ENCODE data around the gene THAP9. TPM values are rescaled to one million over a fixed set of nuclear protein-coding genes. Genes with fewer than 3 reads are reported as not detected.

Gene THAP9
- total RNA-seq, 2 experiments from 2014 or later: 4.0 to 4.7 TPM

DNA sequence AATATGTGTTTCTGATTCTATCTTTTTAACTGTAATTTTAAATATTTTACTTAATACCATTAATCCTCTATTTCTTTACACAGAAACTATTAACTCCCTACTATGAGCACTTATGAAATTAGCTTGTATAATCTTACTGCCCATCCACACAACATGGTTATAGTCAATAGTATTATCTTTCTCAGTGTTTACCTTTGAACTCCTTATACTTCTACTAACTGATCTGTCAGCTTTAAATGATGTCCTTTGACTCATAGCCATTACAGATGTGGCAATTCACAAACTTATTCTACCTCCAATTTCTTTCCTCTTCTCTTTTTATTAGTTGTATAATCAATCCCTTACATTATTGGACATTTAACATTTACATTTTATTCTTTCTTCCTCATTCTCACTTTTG lies 15.1 kb upstream of the THAP9 start:
- POLR2A ChIA-PET: interaction anchor here (0.5 to 0.7 kb wide), 2 partner anchors 11 to 19 kb away, joined by 3 read pairs; no protein-coding TSS in a partner anchor

DNA sequence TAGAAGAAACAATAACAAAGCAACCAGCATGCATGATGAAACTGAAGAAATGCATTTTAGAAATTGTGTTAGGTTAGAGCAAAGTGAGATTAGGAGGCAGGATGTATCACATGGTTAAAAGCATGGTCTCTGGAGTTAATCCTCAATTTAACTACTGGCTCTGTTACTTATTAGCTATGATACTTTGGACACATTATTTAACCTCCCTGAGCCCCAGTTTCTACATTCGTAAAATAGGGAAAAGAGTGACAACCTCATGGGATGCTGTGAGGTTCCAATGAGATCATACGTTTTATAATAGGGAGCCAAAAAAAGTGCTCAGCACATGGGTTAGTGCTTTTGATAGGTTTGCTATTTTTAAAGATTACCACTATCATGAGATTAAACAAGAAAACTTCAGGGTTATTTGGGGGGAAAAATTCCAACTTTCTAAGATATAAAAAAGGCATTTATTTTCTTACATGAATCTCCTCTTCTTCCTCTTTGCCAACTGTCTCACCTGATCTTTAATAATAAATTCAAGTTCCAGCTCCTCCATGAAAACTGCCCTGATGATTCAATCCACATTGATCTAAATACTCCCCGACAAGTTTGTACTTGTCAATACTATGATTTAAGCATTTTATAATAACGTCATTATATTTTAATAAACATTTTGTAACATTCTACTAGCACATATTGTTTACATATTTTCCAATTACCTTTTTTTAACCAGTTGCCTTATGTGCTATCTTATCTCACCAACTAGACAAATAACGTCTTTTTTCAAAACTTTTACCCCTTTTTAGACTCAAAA lies 14.2 kb upstream of the THAP9 start:
- ATAC-seq (ENCODE audit: low read depth) (no peak), DNase-seq (no peak)
- Mint-ChIP-seq H3K9me3 (peaks cover 1% of the 10 kb centered on the region), H3K36me3 (peaks cover 8% of the 10 kb centered on the region), H3K27me3 (no peaks in the 10 kb centered on the region), H3K4me3 (no peak overlapping the region), H3K27ac (no peak overlapping the region), H3K4me1 (peaks cover 23% of the 10 kb centered on the region)
- POLR2A ChIA-PET: interaction anchor here (0.9 kb wide), 1 partner anchor 14 kb away, joined by 3 read pairs; no protein-coding TSS in a partner anchor

More for the DNA sequence above, 15.1 kb upstream of the THAP9 start:
- H3K4me3 Mint-ChIP-seq: no peak overlapping the region
- H3K27me3 Mint-ChIP-seq: no peaks in the 10 kb centered on the region
- peaks cover 24% of the 10 kb centered on the region for H3K4me1 Mint-ChIP-seq
- H3K27ac Mint-ChIP-seq: no peak overlapping the region
- ATAC-seq (ENCODE audit: low read depth): no peak
- DNase-seq: no peak
- H3K9me3 Mint-ChIP-seq: peaks cover 1% of the 10 kb centered on the region
- peaks cover 11% of the 10 kb centered on the region for H3K36me3 Mint-ChIP-seq

DNA sequence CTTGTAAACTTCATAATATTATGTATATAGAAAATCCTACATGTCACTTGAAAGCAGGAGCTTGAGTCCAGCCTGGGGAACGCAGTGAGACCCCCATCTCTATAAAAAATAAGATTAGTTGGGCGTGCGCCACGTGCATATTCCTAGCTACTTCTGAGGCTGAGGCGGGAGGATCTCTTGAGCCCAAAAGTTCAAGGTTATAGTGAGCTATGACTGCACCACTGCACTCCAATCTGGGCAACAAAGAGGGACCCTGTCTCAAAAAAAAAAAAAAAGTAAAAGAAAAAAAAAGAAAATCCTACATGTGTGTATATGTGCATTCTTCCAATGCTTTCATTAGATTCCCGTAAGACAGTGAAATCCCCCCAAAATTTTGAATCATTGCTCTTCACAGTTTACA lies 11.2 kb upstream of the THAP9 start:
- peak overlapping the region; percentile 95 for H3K4me3 Mint-ChIP-seq
- H3K4me1 Mint-ChIP-seq: peaks cover 27% of the 10 kb centered on the region
- peak overlapping the region; percentile 46 for H3K27ac Mint-ChIP-seq
- ATAC-seq (ENCODE audit: low read depth) (no peak), DNase-seq (no peak)
- POLR2A ChIA-PET: interaction anchor here (0.7 to 3.5 kb wide), 6 partner anchors 10 to 467 kb away, joined by 4 to 25 read pairs (median 6); partner anchors contain the start of gene THAP9
- H3K27me3 Mint-ChIP-seq: no peaks in the 10 kb centered on the region
- H3K9me3 Mint-ChIP-seq: peaks cover 1% of the 10 kb centered on the region
- peaks cover 9% of the 10 kb centered on the region for H3K36me3 Mint-ChIP-seq

DNA sequence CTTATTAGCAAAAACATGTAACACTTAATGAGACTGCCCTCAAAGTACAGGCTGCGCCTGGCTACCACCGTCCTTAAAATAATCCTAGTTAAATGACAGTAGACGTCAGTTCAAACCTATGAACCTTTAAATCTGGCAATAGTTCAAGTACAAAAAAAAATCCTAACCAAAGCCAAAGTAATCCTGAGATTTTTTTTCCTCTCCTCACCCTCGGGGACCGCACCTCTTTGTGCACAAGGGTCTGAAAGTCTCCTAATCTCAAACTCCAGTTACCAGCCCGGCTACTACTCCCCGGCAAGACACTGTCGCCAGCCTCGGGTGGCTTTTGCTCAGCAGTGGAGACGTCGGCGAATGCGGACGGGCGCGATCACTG lies 10.0 kb upstream of the THAP9 start:
- H3K27ac Mint-ChIP-seq: peak overlapping the region; percentile 97
- peak overlapping the region; percentile 95 for H3K4me3 Mint-ChIP-seq
- ATAC-seq (ENCODE audit: low read depth) (no peak), DNase-seq (no peak)
- no peaks in the 10 kb centered on the region for H3K27me3 Mint-ChIP-seq
- POLR2A ChIA-PET: interaction anchor here (1.2 to 3.5 kb wide), 2 partner anchors 10 to 11 kb away, joined by 5 to 25 read pairs; partner anchors contain the start of gene THAP9
- H3K9me3 Mint-ChIP-seq: no peaks in the 10 kb centered on the region
- peaks cover 14% of the 10 kb centered on the region for H3K36me3 Mint-ChIP-seq
- H3K4me1 Mint-ChIP-seq: peaks cover 29% of the 10 kb centered on the region

DNA sequence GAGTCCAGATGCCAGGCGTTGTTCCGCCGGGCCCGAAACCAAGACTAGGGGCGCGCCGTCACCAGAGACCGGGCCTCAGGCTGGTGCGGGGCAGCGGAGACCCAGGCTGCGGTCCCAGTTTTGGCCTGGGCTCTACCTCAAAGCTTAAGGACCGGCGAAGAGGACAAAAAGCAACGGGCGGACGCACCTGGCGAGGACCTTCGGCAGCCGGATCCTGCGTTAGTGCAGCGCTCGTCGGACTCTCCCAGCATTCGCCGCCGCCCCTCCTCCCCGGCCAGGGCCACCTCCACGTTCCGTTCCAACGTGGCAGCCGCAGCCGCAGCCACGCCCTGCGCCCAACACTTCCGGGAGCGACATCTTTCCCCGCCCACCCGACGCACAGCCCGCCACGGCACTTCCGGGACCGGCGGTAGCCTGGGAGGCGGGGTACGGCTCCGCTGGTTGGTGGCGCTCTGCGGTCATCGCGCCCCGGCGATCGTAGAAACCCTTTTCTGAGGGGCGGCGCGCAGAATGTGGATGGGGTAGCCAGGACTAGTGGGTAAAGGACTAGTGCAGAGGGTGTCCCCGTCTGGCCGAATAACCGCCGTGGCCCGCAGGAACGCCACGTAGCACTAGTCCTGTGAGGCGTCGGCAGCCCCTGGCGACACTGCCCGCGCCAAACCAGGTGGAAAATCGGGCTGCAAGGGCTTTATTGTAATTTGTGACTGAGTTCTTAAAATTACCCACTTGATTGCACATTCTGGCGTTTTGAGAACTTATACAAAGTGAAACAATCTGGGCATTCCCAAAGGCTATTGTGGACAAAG lies 9.4 kb upstream of the THAP9 start, which contains the start of gene SEC31A:
Gene SEC31A, minus strand, starts transcription at position 253 of the 806 bp plus-strand sequence. CDS start 9,217 bp downstream, outside the sequence.
- H3K9me3 Mint-ChIP-seq: no peaks in the 10 kb centered on the region
- ATAC-seq (ENCODE audit: low read depth) (peak; percentile 93), DNase-seq (peak; percentile 98)
- peak within 1 kb of the TSS; percentile 97 for H3K27ac Mint-ChIP-seq
- peak within 1 kb of the TSS; percentile 95 for H3K4me3 Mint-ChIP-seq
- no peaks in the 10 kb centered on the region for H3K27me3 Mint-ChIP-seq
- H3K4me1 Mint-ChIP-seq: peaks cover 30% of the 10 kb centered on the region
- peaks cover 17% of the 10 kb centered on the region for H3K36me3 Mint-ChIP-seq
- POLR2A ChIA-PET: interaction anchor here (3.5 kb wide), 1 partner anchor 9 kb away, joined by 25 read pairs; the partner anchor contains the start of gene THAP9

DNA sequence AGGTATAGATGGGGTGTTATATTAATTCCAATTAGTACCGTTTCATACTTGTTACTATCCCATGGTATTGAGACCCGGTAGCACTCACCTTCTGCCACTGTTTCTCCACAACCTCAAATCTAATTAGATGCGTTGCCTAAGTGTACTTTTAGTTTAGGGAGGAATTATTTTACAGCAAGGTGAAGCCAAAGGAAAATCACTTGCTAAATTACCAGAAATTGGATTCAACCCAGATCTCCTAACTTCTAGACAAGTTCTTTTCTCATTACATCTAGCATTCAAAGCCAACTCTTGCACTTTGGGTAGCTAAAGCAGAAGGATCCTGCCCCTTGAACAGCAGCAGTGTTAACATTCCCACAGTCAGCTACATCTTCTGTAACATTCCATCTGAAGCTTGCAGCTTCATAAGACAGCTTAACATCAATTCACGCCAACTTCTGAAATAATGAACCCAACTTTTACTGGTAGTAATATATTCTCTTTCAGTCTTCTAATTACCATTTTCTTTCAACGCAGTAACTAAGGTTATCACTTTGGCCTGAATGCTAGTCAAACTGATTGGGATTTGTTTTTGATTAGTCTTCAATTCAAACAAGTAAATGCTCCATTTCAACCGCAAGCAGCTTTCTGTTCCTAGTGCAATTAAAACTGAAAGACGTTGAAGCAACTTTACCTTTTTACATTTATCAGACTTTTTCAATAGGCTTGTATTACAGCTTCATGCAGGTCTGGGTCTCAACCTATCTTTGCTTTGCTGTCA lies 8.6 kb upstream of the THAP9 start:
- H3K27me3 Mint-ChIP-seq: no peaks in the 10 kb centered on the region
- POLR2A ChIA-PET: interaction anchor here (3.5 kb wide), 1 partner anchor 8 kb away, joined by 25 read pairs; the partner anchor contains the start of gene THAP9
- no peaks in the 10 kb centered on the region for H3K9me3 Mint-ChIP-seq
- H3K27ac Mint-ChIP-seq: peak overlapping the region; percentile 97
- H3K4me3 Mint-ChIP-seq: peak overlapping the region; percentile 95
- peaks cover 32% of the 10 kb centered on the region for H3K4me1 Mint-ChIP-seq
- DNase-seq (no peak), ATAC-seq (ENCODE audit: low read depth) (no peak)
- H3K36me3 Mint-ChIP-seq: peaks cover 20% of the 10 kb centered on the region

DNA sequence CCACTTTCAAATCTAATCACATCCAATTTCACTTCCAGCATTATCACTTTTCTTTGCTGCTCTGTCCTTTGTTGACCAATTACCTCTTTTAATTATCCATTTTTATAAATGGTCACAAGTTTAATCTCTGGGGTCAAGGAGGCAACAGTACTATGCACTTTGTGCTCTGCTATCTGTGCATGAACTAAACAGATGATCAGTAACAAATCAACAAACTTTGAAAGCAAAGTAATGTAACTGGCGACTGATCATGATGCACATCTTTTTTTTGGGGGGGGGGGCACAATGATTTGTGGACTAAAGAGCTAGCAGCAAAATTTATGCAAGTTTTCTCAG lies 8.1 kb upstream of the THAP9 start:
- peaks cover 22% of the 10 kb centered on the region for H3K36me3 Mint-ChIP-seq
- no peaks in the 10 kb centered on the region for H3K27me3 Mint-ChIP-seq
- DNase-seq: no peak
- H3K27ac Mint-ChIP-seq: peak overlapping the region; percentile 97
- H3K9me3 Mint-ChIP-seq: no peaks in the 10 kb centered on the region
- POLR2A ChIA-PET: no interaction called here
- peak overlapping the region; percentile 95 for H3K4me3 Mint-ChIP-seq
- ATAC-seq (ENCODE audit: low read depth): no peak
- peaks cover 34% of the 10 kb centered on the region for H3K4me1 Mint-ChIP-seq

DNA sequence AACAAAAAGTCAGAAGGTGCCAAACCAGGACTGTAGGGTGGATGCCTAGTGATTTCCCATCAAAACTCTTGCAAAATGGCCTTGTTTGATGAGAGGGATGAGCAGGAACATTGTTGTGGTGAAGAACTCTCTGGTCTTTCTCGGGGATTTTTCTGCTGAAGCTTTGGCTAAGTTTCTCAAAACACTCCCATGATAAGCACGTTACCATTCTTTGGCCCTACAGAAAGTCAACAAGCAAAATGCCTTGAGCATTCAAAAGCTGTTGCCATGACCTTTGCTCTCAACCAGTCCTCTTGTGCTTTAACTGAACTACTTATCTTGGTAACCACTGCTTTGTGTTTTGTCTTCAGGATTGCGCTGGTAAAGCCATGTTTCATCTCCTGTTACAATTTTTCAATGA lies 6.6 kb upstream of the THAP9 start:
- DNase-seq (no peak), ATAC-seq (ENCODE audit: low read depth) (no peak)
- Mint-ChIP-seq H3K4me1 (peaks cover 40% of the 10 kb centered on the region), H3K27me3 (no peaks in the 10 kb centered on the region), H3K36me3 (peaks cover 25% of the 10 kb centered on the region), H3K4me3 (no peak overlapping the region), H3K9me3 (no peaks in the 10 kb centered on the region), H3K27ac (no peak overlapping the region)
- POLR2A ChIA-PET: no interaction called here

DNA sequence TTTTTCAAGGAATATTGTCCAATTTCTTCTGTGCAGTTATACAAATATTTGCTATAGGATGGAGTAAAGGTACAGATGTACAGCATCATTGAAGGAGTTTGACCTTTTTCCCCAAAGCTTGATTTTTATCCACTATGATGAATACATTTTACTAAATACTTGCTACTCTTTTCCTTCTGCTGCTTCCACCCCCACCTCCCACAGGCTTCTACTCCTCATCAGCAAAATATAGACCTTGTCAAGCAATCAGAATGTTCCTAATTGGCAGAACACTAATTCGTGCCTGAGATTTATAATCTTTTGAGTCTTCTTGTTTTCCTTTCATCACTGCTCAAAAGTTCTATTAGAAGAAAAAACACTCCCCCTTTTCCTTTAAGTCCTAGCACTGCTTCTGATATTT lies 3.8 kb upstream of the THAP9 start:
- POLR2A ChIA-PET: interaction anchor here (0.6 kb wide), 1 partner anchor 31 kb away, joined by 3 read pairs; no protein-coding TSS in a partner anchor

DNA sequence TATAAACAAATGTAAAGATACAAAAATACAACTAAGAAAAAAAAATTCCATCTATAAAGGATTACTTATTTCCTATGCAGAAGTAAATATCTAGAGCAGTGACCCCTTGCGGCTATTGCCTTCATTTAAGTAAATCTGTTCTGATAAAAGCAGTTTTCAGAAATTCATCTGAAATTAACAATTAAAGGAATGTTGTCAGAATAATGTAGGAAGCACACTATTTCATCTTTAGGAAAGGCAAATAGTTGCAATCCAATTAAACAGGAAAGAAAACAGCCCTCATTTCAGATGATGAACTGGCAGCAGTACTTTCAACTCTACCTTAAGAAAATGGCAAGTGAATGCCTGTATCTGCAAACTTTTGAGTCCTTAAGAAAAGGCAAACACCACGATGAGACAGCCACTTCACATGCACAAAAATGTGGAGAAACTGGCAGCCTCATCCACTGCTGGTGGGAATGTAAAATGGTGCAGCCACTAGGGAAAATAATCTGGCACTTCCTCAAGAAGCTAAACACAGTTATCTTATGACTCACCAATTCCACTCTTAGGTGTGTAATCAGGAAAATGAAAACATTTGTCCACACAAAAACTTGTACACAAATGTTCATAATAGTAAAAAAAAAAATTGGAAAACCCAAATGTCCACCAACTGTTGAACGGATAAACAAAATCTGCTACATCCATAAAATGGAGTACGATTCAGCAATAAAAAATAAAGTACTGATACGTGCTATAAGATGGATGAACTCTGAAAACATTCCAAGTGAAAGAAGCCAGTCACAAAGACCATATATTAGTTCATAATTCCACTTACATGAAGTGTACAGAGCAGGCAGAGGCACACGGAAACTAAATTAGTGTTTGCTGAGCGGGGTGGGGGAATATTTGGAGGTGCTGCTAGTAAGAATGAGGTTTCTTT lies 2.0 kb upstream of the THAP9 start:
- Mint-ChIP-seq H3K27me3 (no peaks in the 10 kb centered on the region), H3K4me3 (no peak overlapping the region), H3K4me1 (peaks cover 37% of the 10 kb centered on the region), H3K27ac (peak overlapping the region; percentile 9), H3K36me3 (peaks cover 26% of the 10 kb centered on the region), H3K9me3 (no peaks in the 10 kb centered on the region)
- DNase-seq (no peak), ATAC-seq (ENCODE audit: low read depth) (no peak)
- POLR2A ChIA-PET: interaction anchor here (2.9 to 4.7 kb wide), 2 partner anchors 8 to 113 kb away, joined by 25 to 39 read pairs; partner anchors contain the start of genes LIN54 and SEC31A

More for the DNA sequence above, 3.8 kb upstream of the THAP9 start:
- Mint-ChIP-seq H3K4me1 (peaks cover 34% of the 10 kb centered on the region), H3K27ac (no peak overlapping the region), H3K27me3 (no peaks in the 10 kb centered on the region), H3K4me3 (no peak overlapping the region), H3K9me3 (no peaks in the 10 kb centered on the region), H3K36me3 (peaks cover 26% of the 10 kb centered on the region)
- DNase-seq (no peak), ATAC-seq (ENCODE audit: low read depth) (no peak)

DNA sequence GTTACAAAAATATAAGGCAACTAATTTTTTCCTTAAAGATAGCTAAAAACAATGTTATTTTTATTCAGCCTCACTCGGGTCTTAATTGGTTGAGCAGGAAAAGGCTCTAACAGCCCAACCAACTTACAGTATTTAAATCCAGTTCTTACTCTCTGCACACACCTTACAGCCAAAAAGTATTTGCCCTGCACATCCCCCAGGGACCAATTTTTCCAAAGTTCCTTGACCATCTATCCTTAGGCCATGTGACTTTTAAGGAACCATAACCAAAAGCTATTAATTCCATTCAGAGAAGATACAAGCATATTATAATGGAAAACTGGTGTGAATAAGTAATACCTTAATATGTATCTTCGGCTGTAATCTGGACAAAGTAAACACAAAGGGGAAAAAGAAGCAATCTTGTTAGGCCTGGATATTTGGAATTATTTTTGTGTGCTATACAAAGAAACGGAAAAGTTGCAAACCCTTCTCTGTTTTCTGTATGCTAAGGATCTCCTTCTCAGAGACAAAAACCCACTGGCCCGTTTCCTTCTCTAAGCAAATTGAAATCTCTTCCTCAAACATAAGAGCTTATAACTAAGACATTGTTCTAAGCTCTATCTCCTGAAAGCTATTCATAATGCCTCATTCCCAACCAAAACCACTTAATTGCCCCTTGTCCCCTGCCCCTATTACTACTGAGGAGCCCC lies 1.0 kb upstream of the THAP9 start:
- POLR2A ChIA-PET: interaction anchor here (1.1 to 4.7 kb wide), 7 partner anchors 9 to 470 kb away, joined by 3 to 39 read pairs (median 7); partner anchors contain the start of genes COPS4, HNRNPDL, LIN54 and SEC31A
- ATAC-seq (ENCODE audit: low read depth): no peak
- Mint-ChIP-seq H3K4me1 (peaks cover 37% of the 10 kb centered on the region), H3K4me3 (no peak overlapping the region), H3K9me3 (no peaks in the 10 kb centered on the region), H3K27ac (no peak overlapping the region), H3K27me3 (no peaks in the 10 kb centered on the region), H3K36me3 (peaks cover 18% of the 10 kb centered on the region)
- DNase-seq: no peak

Data from activated naive CD8-positive, alpha-beta T cell treated with anti-CD3 and anti-CD28 coated beads, Interleukin-2, amount 10 ng/mL, durations not matched to agents 7 days and 5 days (primary cell).